ENCODE data around the gene NRG3. TPM values are rescaled to one million over a fixed set of nuclear protein-coding genes. Genes with fewer than 3 reads are reported as not detected.

The NRG3 gene
- total and polyA plus RNA-seq, 12 donors: 0.46 to 3.8 (median 1.3) TPM

DNA sequence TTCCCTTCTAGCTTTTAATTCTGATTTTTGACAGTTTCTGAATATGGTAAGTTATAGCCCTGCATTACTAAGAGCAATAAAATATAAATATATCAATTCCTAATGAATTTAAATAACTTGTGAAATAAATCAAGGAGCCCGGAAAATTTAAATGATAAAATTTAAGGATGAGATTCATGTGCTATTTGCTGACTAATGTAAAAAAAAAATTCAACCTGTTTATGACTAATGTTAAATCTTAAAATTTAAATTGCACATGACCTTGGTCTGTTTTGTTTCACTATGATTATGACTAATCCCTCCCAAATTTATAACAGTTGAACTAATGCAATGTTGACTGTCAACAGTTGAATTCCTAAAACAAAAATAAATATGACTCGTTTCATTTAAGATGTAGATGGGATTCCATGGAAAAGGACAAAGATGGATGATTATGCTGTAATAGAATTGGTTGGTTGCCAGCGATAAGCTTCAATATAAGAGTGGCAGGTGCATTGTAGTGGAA, 419.9 kb downstream of the NRG3 start:
- intact Hi-C loops (cut with DNase I): no loop called here
- 57 to 69% (median 64%) methylated on average over 3 of the region's 3 CpGs for WGBS, 4 donors
- Histone ChIP-seq H3K27ac (no peak overlapping the region), H3K4me3 (no peak overlapping the region), H3K9me3 (replicated peaks in 1 of 3) (no peaks in the 10 kb centered on the region), H3K27me3 (no peaks in the 10 kb centered on the region), H3K36me3 (replicated peaks in 1 of 2) (no peaks in the 10 kb centered on the region), H3K4me1 (replicated peaks in 1 of 2) (no peaks in the 10 kb centered on the region)
- TF ChIP-seq POLR2A (IDR thresholded peaks at IDR 0.05): no peak
- TF ChIP-seq, protein P1, sequence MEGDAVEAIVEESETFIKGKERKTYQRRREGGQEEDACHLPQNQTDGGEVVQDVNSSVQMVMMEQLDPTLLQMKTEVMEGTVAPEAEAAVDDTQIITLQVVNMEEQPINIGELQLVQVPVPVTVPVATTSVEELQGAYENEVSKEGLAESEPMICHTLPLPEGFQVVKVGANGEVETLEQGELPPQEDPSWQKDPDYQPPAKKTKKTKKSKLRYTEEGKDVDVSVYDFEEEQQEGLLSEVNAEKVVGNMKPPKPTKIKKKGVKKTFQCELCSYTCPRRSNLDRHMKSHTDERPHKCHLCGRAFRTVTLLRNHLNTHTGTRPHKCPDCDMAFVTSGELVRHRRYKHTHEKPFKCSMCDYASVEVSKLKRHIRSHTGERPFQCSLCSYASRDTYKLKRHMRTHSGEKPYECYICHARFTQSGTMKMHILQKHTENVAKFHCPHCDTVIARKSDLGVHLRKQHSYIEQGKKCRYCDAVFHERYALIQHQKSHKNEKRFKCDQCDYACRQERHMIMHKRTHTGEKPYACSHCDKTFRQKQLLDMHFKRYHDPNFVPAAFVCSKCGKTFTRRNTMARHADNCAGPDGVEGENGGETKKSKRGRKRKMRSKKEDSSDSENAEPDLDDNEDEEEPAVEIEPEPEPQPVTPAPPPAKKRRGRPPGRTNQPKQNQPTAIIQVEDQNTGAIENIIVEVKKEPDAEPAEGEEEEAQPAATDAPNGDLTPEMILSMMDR (IDR thresholded peaks at IDR 0.05): no peak
- no peak for DNase-seq

DNA sequence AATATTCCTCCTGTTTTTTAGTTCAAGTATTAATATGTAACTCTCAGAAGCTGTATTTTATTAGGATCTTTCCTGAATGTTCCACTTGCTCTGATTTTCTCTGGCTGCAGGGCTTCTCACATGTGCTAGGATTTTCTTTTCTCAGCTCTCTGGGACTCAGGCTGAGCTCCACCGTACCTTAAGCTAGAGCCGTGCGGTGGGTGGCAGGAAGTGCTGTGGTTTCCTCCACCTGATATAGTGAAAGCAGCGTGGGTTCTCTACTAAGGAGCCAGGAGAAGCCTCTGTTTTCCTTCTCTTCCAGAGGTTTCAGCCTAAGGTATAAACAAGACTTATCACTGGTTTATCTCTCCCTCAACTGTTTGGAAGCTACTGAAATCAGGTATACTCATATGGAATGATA, 433.6 kb downstream of the NRG3 start:
- WGBS, 4 donors: 66 to 79% (median 73%) methylated on average over 4 of the region's 4 CpGs
- intact Hi-C loops (cut with DNase I): no loop called here
- H3K4me3 ChIP-seq: no peak overlapping the region

DNA sequence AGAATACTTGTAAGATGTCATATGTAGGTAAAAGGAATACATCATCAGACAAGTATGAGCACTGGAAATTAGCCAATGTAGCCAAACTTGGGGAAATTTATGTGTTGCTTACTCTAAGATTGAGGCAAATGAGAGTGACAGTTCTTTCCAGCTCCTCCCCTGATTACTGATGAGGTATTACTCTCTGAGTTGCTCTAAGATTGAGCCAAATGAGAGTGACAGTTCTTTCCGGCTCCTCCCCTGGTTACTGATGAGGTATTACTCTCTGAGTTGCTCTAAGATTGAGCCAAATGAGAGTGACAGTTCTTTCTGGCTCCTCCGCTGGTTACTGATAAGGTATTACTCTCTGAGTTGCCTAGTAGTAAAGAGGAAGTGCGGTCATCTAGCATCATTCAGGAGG, 435.8 kb downstream of the NRG3 start:
- H3K27ac ChIP-seq: no peak overlapping the region
- 43 to 69% (median 60%) methylated on average over 3 of the region's 3 CpGs for WGBS, 4 donors
- DNase-seq: no peak

More for the DNA sequence above, 433.6 kb downstream of the NRG3 start:
- Histone ChIP-seq H3K4me1 (replicated peaks in 1 of 2) (no peaks in the 10 kb centered on the region), H3K27me3 (no peaks in the 10 kb centered on the region), H3K27ac (no peak overlapping the region), H3K9me3 (replicated peaks in 1 of 3) (no peaks in the 10 kb centered on the region), H3K36me3 (replicated peaks in 1 of 2) (no peaks in the 10 kb centered on the region)
- no peak for DNase-seq
- TF ChIP-seq, protein P1 (IDR thresholded peaks at IDR 0.05): no peak
- TF ChIP-seq POLR2A (IDR thresholded peaks at IDR 0.05): no peak

DNA sequence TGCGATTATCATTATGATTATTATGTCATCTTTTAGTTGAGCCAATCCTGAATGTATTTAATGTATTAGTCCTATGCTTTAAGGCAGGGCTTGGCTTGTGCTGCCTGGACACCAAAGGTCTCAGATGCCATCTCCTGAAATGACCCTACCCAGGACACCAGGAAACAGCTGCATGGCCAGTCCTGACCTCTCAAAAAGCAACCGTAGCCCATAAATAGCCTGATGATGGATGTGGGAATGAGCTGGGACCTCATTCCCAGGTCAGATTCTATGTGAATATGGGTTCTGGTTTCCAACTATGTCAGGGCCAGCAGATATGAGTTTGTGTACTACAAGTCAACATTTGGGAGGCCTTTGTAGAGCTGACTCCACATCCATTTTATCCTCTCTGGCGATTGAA, 438.4 kb downstream of the NRG3 start:
- intact Hi-C loops (cut with DNase I): no loop called here
- H3K4me3 ChIP-seq: no peak overlapping the region
- H3K36me3 ChIP-seq (replicated peaks in 1 of 2): no peaks in the 10 kb centered on the region
- no peaks in the 10 kb centered on the region for H3K9me3 ChIP-seq (replicated peaks in 1 of 3)
- DNase-seq: no peak
- H3K27me3 ChIP-seq: no peaks in the 10 kb centered on the region
- H3K27ac ChIP-seq: no peak overlapping the region
- H3K4me1 ChIP-seq (replicated peaks in 1 of 2): no peaks in the 10 kb centered on the region
- TF ChIP-seq, protein P1 (IDR thresholded peaks at IDR 0.05): no peak
- no peak for TF ChIP-seq POLR2A (IDR thresholded peaks at IDR 0.05)
- WGBS, 4 donors: 53 to 78% (median 66%) methylated on average over 3 of the region's 3 CpGs

More for the DNA sequence above, 435.8 kb downstream of the NRG3 start:
- no peak for TF ChIP-seq POLR2A (IDR thresholded peaks at IDR 0.05)
- TF ChIP-seq, protein P1 (IDR thresholded peaks at IDR 0.05): no peak
- Histone ChIP-seq H3K4me1 (replicated peaks in 1 of 2) (no peaks in the 10 kb centered on the region), H3K4me3 (no peak overlapping the region), H3K36me3 (replicated peaks in 1 of 2) (no peaks in the 10 kb centered on the region), H3K9me3 (replicated peaks in 1 of 3) (no peaks in the 10 kb centered on the region), H3K27me3 (no peaks in the 10 kb centered on the region)
- intact Hi-C loops (cut with DNase I): no loop called here
